NCI-H2081 treated with DMSO at 0.1 percent for 48 hours (cell line): ENCODE results near the gene XXYLT1.
"Not testable (repeated sequence)": the region's sequence is repeated elsewhere in the genome, so short reads cannot be mapped to it uniquely, and the experiment has no call there.

ENCODE experiments used
- DNase-seq: peaks from one replicate; lab custom pipeline; 2025; lab: John Stamatoyannopoulos, UW

XXYLT1 gene

GRCh38 chr3:195096484-195097330 is 174.3 kb downstream of the XXYLT1 start:
- no peak for DNase-seq

- no peak for DNase-seq
Observed at GRCh38 chr3:195096053-195096452, 174.9 kb downstream of the XXYLT1 start.

GRCh38 chr3:195095704-195096036 is 175.3 kb downstream of the XXYLT1 start:
- no peak for DNase-seq

- DNase-seq = no peak
Observed at GRCh38 chr3:195095035-195095703, 175.8 kb downstream of the XXYLT1 start.

GRCh38 chr3:195094191-195094921 is 176.6 kb downstream of the XXYLT1 start:
- no peak for DNase-seq

- no peak for DNase-seq
Observed at GRCh38 chr3:195093731-195094130, 177.2 kb downstream of the XXYLT1 start.

GRCh38 chr3:195087840-195088601 is 182.9 kb downstream of the XXYLT1 start:
- DNase-seq = not testable (repeated sequence)

GRCh38 chr3:195087328-195087727 is 183.6 kb downstream of the XXYLT1 start:
- no peak for DNase-seq

GRCh38 chr3:195086885-195087284 is 184.1 kb downstream of the XXYLT1 start:
- no peak for DNase-seq

- DNase-seq = no peak
Observed at GRCh38 chr3:195086341-195086740, 184.6 kb downstream of the XXYLT1 start.

GRCh38 chr3:195085356-195086130 is 185.4 kb downstream of the XXYLT1 start:
- DNase-seq = no peak

- no peak for DNase-seq
Observed at GRCh38 chr3:195084746-195085145, 186.2 kb downstream of the XXYLT1 start.

GRCh38 chr3:195083659-195084058 is 187.3 kb downstream of the XXYLT1 start:
- no peak for DNase-seq

GRCh38 chr3:195082811-195083210 is 188.1 kb downstream of the XXYLT1 start:
- DNase-seq = no peak

- no peak for DNase-seq
Observed at GRCh38 chr3:195081242-195081963, 189.6 kb downstream of the XXYLT1 start.

- no peak for DNase-seq
Observed at GRCh38 chr3:195080571-195081151, 190.3 kb downstream of the XXYLT1 start.

GRCh38 chr3:195080125-195080524 is 190.8 kb downstream of the XXYLT1 start:
- no peak for DNase-seq

GRCh38 chr3:195079636-195080035 is 191.3 kb downstream of the XXYLT1 start:
- no peak for DNase-seq

GRCh38 chr3:195078891-195079440 is 192.0 kb downstream of the XXYLT1 start:
- DNase-seq = no peak
